Kidney glomerular epithelial cell (primary cell): ENCODE results near the gene ANXA9.

Experiments
- DNase-seq: peaks from one replicate; lab custom pipeline; 2025; lab: John Stamatoyannopoulos, UW

ANXA9 gene

DNA sequence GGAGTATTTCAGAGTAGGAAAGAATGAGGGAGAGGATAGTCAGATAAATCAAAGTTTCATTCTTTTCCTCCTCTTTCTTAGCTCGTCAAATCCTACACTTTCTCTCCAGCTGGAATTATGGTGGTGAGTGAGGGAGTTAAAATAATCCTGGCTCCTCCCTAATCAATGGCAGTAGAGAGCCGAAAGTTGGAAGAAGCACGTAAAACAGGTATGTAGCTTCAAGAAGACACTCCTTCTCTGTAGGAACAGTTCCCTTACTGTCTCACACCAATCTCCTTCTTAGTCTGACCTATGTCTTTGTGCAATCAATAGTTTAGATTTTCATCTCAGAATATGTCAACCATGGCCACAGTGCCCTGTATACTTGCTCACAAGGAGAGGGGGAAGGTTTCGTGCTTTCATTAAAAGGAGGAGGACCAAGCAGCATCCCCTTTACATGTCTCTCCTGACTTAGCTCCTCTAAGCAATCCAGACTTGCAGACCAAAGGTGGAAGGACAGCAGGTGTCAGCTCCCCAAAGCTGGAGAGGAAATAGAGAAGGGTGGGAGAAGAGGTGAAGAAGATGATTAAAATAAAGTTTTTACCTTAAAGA is 23.7 kb downstream of the ANXA9 start:
- DNase-seq = no peak

DNA sequence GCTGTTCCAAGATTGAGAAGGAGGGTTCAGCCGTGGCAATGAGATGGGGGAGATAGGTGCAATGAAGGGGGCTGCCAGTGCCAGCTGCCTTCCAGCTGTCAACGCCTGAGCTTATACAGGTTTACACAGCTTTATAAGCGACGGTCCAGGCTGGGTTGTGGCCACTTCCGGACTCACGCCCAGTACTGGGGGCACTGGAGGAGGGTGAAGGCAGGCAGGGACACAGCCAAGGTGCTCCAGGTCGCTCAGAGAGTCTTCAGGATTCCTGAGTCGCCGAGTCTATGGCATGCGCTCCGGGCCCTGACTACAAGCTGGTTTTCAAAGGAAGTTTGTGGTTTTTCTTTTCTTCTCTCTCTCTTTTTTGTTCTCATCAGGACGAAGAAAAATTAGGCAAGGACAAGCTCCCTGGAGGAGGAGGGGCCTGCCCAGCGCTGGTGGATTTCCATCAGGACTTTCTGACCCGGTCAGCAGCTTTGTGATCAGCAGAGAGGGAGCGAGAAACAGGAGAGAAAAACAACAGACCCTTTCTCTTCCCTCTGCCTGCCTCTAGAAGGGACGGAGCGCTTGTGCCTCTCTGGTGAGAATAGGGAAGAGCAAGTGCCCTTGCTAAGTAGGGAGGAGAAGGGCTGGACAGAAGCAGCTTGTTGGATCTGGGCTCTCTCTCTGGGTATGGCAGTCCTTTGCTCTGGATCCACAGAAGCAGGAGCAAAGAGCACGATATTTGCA is 24.4 kb downstream of the ANXA9 start, which contains the start of gene MINDY1:
TSS of gene MINDY1 (minus strand) at position 576 of the 726 bp plus-strand sequence. CDS start 4,285 bp downstream, outside the sequence.
- DNase-seq = peak; percentile 84

DNA sequence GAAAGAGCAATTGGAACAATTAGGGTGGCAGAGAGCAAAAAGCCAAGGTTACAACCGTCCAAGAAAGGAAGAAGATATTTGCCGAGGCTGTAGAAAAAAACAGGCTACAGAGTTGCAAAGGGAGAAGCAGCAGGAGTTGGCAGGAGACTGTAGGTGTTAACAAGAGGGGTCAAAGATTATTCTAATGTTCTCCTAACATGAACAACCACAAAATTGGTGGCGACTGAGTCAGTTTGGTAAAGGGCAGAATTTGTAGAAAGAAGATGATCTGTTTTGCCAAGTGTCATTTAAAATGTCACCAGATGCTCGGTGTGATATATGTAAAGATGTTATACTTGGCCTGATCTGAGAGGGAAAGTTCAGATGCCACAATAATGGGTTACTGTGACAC is 25.8 kb downstream of the ANXA9 start:
- no peak for DNase-seq

DNA sequence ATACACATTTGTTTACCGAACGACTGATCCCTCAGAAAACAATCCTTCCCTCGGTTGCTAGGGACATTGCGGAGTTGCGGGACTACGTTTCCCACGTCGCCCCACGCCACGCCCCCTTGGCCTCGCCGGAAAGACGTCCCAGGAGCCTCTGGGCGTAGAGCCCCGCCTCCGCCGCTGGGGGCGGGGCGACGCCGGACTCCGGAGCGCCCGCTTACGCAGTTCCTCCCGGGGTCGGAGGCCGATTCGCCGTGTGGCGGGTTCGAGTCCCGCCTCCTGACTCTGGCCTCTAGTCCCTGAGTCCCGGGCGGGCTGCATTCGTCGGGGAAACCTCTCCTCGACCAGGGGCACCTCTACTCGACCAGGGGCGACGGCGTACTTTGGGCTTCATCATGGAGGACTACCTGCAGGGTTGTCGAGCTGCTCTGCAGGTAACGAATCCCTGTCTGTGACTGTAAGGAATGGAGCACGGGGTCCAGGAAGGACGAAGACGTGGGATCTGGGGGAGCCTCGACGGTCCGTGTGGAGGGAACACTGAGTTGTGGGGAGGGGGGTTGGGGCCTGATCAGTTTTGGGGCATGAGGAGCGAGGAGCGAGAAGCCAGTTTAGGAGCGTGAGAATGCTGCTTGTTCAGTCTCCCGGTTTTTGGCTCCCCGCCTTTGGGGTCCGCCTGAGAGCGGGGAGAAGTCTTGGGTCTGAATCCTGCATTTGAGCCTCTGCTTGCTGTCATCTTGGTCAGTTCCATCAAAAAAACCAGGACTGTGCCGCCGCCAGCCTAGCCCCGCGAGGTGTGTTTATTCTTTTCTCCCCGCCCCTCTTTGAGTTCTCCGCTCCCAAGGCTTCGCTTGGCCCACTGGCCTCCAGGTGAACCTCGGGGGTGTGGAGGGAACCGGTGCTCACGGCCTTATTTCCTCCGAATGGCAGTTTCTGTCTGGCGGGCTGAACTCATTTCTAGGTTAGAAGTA is 26.4 kb downstream of the ANXA9 start, which contains the start of gene PRUNE1:
TSS of gene PRUNE1 (plus strand) at position 206 of the 962 bp plus-strand sequence. CDS start at position 390, 184 bp downstream.
- peak; percentile 90 for DNase-seq

DNA sequence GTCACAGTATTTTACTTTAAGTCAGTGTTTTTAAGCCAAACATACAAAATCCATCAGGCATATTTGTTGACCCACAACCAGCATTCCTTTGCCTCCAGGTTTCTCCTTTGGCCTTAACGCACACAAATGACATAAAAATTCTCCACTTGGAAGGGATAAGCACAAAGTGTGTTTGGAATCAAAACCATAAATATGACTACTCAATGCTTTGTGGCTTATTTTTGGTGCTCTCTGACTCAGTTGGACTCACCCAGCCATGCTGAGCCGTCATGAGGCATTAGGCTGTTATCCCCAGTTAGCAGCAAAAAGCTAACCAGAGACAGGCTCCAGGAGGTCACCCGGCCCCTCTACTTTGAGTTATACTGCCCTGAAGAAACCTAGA is 27.1 kb downstream of the ANXA9 start:
- DNase-seq = no peak

DNA sequence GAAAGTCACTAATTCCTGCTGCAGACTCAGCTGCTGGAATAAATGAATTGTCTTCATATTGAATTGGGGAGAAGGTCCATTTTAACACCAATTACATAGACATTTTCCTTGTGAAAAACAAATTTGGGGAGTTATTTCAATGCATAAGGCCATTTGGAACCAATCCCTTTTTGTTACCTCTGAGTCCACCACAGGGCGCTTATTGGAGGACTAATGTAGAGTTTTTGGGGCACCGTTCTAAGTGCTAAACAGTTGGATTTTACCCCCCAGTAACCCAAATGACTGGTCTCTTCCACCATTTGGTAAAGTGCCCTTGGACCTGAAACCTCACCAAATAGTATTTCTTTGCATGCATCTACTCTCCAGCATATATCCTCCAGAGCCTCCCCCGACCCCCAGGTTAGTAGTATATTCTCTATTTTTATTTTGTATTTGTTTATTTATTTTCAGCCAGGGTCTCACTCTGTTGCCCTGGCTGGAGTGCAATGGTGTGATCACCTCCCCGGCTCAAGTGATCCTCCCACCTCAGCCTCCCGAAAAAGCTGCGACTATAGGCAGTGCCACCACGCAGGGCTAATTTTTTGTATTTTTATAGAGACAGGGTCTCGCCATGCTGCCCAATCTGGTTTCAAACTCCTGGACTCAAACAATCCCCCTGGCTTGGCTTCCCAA is 27.7 kb downstream of the ANXA9 start:
- no peak for DNase-seq

DNA sequence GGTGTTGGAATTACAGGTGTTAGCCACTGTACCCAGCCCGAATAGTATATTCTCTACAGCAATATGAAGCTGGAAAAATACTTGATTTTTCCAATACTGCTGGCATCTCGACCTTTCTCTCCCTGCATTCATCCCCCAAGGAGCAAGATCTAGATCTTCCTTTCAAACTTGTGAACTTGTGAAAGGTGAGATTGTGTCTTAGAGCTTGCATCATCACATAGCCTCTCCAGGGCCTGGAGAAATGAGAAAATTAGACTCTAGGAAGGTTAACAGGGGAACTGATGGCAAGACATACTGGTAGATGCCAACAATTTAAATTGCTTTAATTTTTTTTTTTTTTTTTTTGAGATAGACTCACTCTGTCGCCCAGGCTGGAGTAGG is 28.2 kb downstream of the ANXA9 start:
- DNase-seq = no peak

DNA sequence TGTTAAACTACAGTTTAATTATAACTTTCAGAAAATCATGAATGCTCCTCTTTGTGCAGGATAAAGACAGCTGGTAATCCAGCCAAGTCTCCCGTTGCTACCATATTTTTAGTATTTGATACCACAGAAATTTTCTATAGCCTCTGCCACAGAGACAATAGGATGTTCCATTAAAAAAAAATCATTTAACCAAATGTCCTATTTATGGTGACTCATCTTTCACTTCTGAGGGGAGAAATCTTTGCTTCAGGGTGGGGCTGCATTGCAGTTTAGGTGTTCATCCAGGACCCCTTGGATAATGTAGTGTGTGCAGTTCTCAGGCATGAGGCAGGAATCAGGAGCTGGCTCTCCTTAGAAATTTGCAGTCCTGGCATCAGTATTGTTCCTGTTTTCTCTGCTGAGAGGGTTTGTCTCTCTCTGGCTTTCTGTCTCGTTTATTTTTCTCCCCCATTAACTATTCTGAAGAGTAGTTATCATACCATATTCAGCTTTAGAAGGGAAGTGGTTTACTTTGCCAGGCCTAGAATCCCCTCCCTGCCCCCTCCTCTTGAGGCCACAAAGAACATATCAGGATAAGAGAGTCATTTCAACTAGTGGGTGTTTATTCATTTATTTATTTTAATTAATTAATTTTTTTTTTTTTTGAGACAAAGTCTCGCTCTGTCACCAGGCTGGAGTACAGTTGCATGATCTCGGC is 29.2 kb downstream of the ANXA9 start:
- no peak for DNase-seq

DNA sequence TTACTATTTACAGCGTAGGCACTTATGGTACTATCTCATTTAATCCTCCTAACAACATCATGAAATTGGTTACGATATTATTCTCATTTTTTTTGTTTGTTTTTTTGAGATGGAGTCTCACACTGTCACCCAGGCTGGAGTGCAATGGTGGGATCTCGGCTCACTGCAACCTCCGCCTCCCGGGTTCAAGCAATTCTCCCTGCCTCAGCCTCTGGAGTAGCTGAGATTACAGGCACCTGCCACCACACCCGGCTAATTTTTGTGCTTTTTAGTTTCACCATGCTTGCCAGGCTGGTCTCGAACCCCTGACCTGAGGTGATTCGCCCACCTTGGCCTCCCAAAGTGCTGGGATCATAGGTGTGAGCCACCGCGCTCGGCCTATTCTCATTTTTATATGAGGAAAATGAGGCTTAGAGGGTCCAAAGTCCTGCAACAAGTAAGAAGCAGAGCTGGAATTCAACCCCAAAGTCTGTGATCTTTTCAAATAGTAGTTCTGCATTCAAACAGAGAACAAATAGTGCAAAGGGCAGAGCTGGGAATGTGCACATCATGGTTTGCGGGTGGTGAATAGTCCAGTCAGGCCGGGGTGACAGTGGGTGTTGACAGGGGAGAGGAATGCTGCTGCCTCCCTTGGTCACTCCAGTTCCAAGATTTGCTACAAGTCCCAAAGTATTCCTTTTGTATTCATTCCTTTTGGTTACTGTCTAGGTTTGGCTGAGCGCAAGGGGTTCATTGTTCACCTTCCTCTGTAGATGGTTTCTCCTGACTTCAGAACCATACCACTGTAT is 30.8 kb downstream of the ANXA9 start:
- no peak for DNase-seq

DNA sequence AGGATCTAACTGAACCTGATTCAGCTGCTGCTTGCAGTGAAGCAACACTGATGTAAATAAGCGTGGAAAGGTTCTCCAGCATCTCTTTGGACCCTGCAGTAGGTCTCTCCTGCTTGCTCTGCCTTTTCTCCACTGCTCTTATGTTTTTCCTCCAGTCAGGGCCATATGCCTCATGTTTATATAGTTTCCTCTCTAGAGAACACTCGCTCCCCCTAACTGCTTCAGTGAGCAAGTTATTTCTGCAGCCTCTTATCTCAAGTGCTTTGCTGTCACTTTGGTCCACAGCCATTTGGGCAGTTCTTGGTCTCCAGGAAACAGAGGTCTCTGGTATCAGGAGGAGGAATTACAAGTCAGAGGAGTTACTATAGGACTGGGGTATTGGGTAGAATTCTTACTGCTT is 31.4 kb downstream of the ANXA9 start:
- peak; percentile 78 for DNase-seq

DNA sequence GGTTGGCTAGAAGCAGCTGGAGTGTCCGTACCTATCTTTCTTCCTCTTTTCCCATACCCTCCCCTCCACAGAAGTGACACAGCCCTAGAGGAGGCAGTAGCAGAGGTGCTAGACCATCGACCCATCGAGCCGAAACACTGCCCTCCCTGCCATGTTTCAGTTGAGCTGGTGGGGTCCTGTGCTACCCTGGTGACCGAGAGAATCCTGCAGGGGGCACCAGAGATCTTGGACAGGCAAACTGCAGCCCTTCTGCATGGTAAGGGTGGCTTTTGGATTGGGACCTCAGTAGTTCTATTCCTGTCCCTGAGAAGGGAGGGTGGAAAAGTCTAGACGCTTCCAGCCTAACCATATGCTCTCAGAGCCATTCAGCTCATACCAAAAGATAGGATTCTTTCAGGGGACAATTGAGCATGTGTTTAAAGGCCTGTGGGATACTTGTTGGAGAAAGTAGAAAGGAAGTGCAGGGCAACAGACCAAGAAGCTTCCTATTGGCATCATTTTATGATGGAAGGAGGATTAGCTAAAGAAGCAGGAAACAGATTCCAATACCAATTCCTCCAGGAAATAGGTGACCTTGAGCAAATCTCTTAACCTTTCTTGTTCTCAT is 42.6 kb downstream of the ANXA9 start:
- DNase-seq = peak; percentile 64

DNA sequence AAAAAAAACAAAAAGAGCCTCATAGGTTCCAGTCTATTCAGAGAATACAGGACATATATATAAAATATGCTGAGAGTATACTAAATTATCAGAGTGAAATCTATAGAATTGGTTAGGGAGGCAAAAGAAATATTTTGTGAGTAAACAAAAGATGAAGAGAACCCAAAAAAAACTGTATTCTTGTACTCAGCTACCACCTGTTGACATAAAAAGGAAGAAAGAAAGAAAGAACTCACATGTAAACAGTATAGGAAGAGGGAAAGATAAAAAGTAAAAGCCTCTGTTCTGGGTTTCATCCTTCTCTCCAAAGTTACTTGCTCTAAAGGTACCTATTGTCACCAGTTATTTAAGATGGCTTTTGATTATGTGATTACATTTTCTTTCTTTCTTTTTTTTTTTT is 44.4 kb downstream of the ANXA9 start:
- DNase-seq = no peak

DNA sequence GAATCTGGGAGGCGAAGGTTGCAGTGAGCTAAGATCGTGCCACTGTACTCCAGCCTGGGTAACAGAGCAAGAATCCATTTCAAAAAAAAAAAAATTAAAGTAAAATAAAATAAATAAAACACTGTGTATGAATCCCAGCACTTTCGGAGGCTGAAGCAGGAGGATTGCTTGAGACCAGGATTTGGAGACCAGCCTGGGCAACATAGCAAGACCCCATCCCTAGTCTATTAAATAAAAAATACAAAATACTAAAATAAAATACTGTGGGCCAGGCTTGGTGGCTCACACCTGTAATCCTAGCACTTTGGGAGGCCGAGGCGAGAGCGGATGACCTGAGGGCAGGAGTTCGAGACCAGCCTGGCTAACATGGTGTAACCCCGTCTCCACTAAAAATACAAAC is 50.1 kb downstream of the ANXA9 start:
- no peak for DNase-seq

DNA sequence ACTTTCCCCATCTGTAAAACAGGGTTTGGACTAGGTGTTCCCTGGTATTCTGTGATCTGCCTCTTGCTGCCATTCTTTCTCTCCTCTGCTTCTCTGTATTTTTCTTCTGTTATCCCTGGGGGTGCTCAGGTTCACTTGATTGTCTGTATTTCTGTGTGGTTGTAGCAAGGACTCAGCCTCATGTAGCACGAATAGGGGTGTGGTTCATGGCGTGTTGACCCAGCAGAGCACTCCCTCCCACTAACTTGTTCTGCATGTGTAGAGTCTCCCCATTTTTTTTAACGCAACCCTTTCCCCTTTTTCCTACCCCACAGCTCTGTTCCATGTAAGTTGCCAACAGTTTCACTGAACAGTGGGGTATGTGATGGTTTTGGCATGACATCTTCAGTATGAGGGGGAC is 53.1 kb downstream of the ANXA9 start:
- no peak for DNase-seq

DNA sequence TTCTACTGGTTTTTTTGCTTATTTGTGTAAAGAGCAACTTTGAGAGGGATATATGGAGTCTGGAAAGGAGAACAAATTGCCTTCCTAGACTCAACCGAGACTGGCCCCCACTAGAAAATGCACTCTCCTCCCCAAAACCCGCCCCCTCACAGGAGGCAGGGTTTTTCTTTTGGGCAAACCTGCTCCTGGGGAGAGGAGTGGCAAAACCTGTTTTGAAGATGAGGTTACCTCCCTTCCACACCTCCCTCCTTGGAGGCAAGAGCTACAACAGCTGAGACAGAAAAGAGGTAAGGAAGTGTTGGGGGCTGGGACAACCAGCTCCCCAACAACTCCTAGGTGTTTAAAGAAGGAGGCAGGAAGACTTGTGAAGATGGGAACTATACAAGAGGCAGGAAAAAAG is 54.3 kb downstream of the ANXA9 start, which contains the start of gene BNIPL:
TSS of gene BNIPL (plus strand) at position 231 of the 400 bp plus-strand sequence. CDS start at position 371, 140 bp downstream.
- no peak for DNase-seq

DNA sequence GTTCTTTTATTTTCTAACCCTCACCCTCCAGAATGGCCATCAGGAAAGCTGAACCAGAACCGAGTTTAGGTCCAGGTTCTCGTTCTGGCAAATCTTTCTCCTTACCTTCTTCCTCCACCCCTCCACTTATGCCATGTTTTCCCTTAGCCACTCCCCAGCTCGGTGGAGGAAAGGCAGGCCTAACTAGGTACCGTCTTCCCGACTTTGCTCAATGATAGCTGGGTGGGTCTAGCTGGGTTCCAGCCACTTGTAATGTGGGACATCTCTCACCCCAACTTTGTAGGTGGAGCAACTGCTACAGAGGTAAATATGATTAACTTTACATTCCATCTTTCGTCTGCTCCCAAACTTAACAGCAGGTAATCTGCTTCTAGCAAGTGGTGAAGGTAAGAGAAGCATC is 54.9 kb downstream of the ANXA9 start:
- no peak for DNase-seq

DNA sequence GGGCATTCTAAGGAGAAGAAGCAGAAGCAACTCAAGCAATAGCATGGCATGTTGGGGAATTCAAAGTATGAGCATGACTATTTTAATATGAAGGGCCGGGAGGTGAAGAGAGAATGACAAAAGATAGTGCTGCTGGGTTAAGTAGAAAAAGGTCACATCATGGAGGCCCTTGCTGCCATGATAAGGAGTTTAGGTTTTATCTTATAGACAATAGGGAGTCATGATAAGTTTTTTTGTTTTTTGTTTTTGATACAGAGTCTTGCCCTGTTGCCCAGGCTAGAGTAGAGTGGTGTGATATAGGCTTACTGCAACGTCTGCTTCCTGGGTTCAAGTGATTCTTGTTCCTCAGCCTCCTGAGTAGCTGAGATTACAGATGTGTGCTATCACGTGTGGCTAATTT is 57.4 kb downstream of the ANXA9 start:
- no peak for DNase-seq

DNA sequence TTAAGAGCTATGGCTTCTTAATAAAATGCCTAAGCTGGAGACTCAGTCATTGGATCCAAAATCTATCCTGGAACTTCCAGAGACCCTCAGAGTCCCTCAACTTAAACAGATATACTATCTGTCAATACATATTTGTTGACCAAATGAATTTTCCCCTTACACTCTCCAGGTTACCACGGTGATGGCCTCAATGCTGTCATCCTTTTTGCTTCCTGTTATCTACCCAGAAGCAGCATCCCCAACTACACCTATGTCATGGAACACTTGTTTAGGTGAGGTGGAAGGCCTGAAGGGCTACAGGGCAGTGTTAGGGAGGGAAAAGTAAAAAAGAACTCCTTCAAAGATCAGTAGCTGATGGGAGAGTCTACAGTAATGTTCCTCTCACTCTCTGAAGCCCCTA is 61.1 kb downstream of the ANXA9 start:
- no peak for DNase-seq
